Activated CD4-positive, alpha-beta memory T cell treated with anti-CD3 and anti-CD28 coated beads for 36 hours (primary cell): ENCODE measurements around the gene RFESD. TPM values are rescaled to one million over a fixed set of nuclear protein-coding genes. Genes with fewer than 3 reads are reported as not detected.
"Not testable (repeated sequence)": the region's sequence is repeated elsewhere in the genome, so short reads cannot be mapped to it uniquely, and the experiment has no call there.

Source experiments
- CTCF ChIA-PET: fragments of 350-600 bp; sonication (Branson Sonifier 250); formaldehyde crosslinking; loops from one replicate; lab custom pipeline; 2021; ENCODE audit warnings: antibody characterized with exemption, inconsistent platforms; lab: Charles Lee
- POLR2A ChIA-PET: fragments of 350-600 bp; sonication (Branson Sonifier 250); formaldehyde crosslinking; loops from one replicate; lab custom pipeline; 2021; ENCODE audit warnings: antibody characterized with exemption; lab: Charles Lee
- DNase-seq: peaks from one replicate; pipeline ENCODE4 v3.0.0-alpha.2; 2020
- H3K27ac Mint-ChIP-seq: one replicate; pipeline ENCODE4 v1.8.0; 2021; ENCODE audit warnings: mixed read lengths
- H3K27me3 Mint-ChIP-seq: one replicate; pipeline ENCODE4 v1.8.0; 2021; ENCODE audit warnings: mixed read lengths
- H3K36me3 Mint-ChIP-seq: one replicate; pipeline ENCODE4 v1.8.0; 2021; ENCODE audit warnings: mixed read lengths
- H3K4me1 Mint-ChIP-seq: one replicate; pipeline ENCODE4 v1.8.0; 2021; ENCODE audit warnings: low read depth, mixed read lengths
- H3K4me3 Mint-ChIP-seq: one replicate; pipeline ENCODE4 v1.8.0; 2021; ENCODE audit warnings: mild to moderate bottlenecking, mixed read lengths
- H3K9me3 Mint-ChIP-seq: one replicate; pipeline ENCODE4 v1.8.0; 2021; ENCODE audit warnings: mixed read lengths
- intact Hi-C: fragments of 100-400 bp; cut with micrococcal nuclease; formaldehyde crosslinking; loops from one replicate; pipeline ENCODE4 v1.15.1; 2023
- total RNA-seq, 2 experiments: library from RNA; stranded (reverse); gene quantifications; one replicate each; pipeline ENCODE4 v1.2.3, GENCODE V29; 2021

Gene RFESD
- total RNA-seq, 2 experiments from 2014 or later: 6.9 to 8.8 TPM

GRCh38 chr5:95630394-95630917 lies 16.1 kb upstream of the RFESD start:
- ChIA-PET CTCF (interaction anchor here (1.3 to 1.5 kb wide), 2 partner anchors 14 to 151 kb away, joined by 5 read pairs; no protein-coding TSS in a partner anchor), POLR2A (interaction anchor here (1.9 to 2.5 kb wide), 2 partner anchors 10 to 17 kb away, joined by 6 to 16 read pairs; partner anchors contain the start of genes GPR150 and RFESD)
- Mint-ChIP-seq H3K4me3 (no peak overlapping the region), H3K27ac (no peak overlapping the region), H3K4me1 (peaks cover 22% of the 10 kb centered on the region), H3K36me3 (peaks cover 4% of the 10 kb centered on the region), H3K9me3 (peaks cover 6% of the 10 kb centered on the region), H3K27me3 (no peaks in the 10 kb centered on the region)
- intact Hi-C loops: loop anchor here (5.0 kb wide), 1 partner anchor 1032 kb away; the partner anchor contains the start of gene CAST
- DNase-seq: no peak

DNA sequence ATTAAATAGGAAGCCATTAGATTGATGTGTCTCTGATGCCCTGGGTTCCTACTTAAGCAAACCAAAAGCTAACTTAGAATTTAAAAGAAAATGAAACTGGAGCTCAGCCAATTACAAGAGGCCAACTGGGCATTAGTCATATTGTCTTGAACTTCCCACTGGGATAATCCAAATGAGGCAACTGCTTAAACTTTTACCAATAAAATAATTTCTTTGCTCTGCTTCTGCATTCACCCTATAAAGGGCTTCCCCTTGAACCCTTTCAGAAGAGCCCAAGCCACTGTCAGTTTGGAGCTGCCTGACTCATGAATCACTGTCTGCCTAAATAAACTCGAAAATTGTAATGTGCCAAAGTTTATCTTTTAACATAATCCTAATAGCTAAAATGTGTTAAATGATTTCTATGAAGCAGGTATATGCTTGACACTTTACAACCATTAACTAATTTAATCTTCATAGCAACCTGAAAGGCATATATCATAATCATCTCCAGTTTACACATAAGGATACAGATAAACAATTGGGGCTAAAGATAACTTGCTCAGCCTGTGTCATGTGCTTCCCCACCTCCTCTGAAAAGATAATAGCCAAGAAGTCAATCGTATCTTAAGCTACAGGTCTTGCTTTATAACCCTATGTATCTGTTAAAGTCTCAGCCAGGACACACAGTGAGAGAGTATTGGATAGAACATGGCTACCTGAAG lies 15.2 kb upstream of the RFESD start:
- H3K27ac Mint-ChIP-seq: peak overlapping the region; percentile 91
- no peak for DNase-seq
- CTCF ChIA-PET: interaction anchor here (0.9 to 1.9 kb wide), 4 partner anchors 9 to 150 kb away, joined by 5 to 16 read pairs (median 5); no protein-coding TSS in a partner anchor
- peaks cover 6% of the 10 kb centered on the region for H3K9me3 Mint-ChIP-seq
- H3K4me1 Mint-ChIP-seq: peaks cover 22% of the 10 kb centered on the region
- POLR2A ChIA-PET: interaction anchor here (1.0 to 2.5 kb wide), 5 partner anchors 9 to 76 kb away, joined by 3 to 16 read pairs (median 6); partner anchors contain the start of genes ARSK, GPR150, RFESD and SKIC3
- peak overlapping the region; percentile 51 for H3K4me3 Mint-ChIP-seq
- intact Hi-C loops: loop anchor here (5.0 kb wide), 1 partner anchor 1031 kb away; the partner anchor contains the start of gene CAST
- no peaks in the 10 kb centered on the region for H3K27me3 Mint-ChIP-seq
- peaks cover 4% of the 10 kb centered on the region for H3K36me3 Mint-ChIP-seq

GRCh38 chr5:95631991-95632675 lies 14.4 kb upstream of the RFESD start:
- H3K4me3 Mint-ChIP-seq: peak overlapping the region; percentile 51
- peaks cover 22% of the 10 kb centered on the region for H3K4me1 Mint-ChIP-seq
- peaks cover 4% of the 10 kb centered on the region for H3K36me3 Mint-ChIP-seq
- H3K27me3 Mint-ChIP-seq: no peaks in the 10 kb centered on the region
- POLR2A ChIA-PET: interaction anchor here (1.0 to 2.5 kb wide), 5 partner anchors 9 to 77 kb away, joined by 3 to 16 read pairs (median 6); partner anchors contain the start of genes ARSK, GPR150, RFESD and SKIC3
- DNase-seq: peak; percentile 86
- intact Hi-C loops: loop anchor here (1.0 to 5.0 kb wide), 5 partner anchors 10 to 1030 kb away; partner anchors contain the start of genes ARSK, CAST and RFESD
- peaks cover 6% of the 10 kb centered on the region for H3K9me3 Mint-ChIP-seq
- peak overlapping the region; percentile 91 for H3K27ac Mint-ChIP-seq
- CTCF ChIA-PET: interaction anchor here (0.9 to 1.9 kb wide), 4 partner anchors 10 to 149 kb away, joined by 3 to 16 read pairs (median 4); no protein-coding TSS in a partner anchor

- not testable (repeated sequence) for H3K4me3 Mint-ChIP-seq, H3K36me3 Mint-ChIP-seq, DNase-seq, H3K9me3 Mint-ChIP-seq, H3K27me3 Mint-ChIP-seq
- ChIA-PET POLR2A (interaction anchor here (1.7 to 2.5 kb wide), 3 partner anchors 10 to 78 kb away, joined by 5 to 16 read pairs (median 9); partner anchors contain the start of genes ARSK, RFESD and SKIC3), CTCF (interaction anchor here (1.0 to 1.9 kb wide), 3 partner anchors 10 to 148 kb away, joined by 3 to 16 read pairs (median 4); no protein-coding TSS in a partner anchor)
- peak overlapping the region; percentile 42 for H3K27ac Mint-ChIP-seq
- H3K4me1 Mint-ChIP-seq: peaks cover 22% of the 10 kb centered on the region
- intact Hi-C loops: loop anchor here (1.0 to 5.0 kb wide), 5 partner anchors 11 to 1029 kb away; partner anchors contain the start of genes ARSK, CAST and RFESD
Measured at GRCh38 chr5:95632942-95633341, 13.6 kb upstream of the RFESD start.

DNA sequence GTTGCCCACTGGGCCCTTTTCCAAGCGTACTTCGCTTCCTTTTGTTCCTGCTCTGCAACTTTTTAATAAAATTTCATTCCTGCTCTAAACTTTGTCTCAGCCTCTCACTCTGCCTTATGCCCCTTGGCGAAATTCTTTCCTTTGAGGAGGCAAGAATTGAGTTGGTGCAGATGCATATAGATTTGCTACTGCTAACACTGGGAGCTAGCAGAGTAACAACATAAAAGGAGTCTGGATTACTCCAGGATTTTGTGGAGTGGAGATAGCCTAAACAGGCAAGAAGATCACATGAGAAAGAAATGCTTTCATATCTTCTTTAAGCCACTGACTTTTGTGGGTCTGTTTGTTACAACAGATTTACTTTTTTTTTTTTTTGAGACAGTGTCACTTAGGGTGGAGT lies 12.9 kb upstream of the RFESD start:
- CTCF ChIA-PET: interaction anchor here (0.9 kb wide), 1 partner anchor 11 kb away, joined by 3 read pairs; no protein-coding TSS in a partner anchor
- peaks cover 6% of the 10 kb centered on the region for H3K9me3 Mint-ChIP-seq
- intact Hi-C loops: loop anchor here (5.0 kb wide), 1 partner anchor 1029 kb away; the partner anchor contains the start of gene CAST
- peaks cover 22% of the 10 kb centered on the region for H3K4me1 Mint-ChIP-seq
- POLR2A ChIA-PET: no interaction called here
- DNase-seq: no peak
- no peaks in the 10 kb centered on the region for H3K27me3 Mint-ChIP-seq
- H3K4me3 Mint-ChIP-seq: no peak overlapping the region
- H3K36me3 Mint-ChIP-seq: peaks cover 4% of the 10 kb centered on the region
- H3K27ac Mint-ChIP-seq: no peak overlapping the region

DNA sequence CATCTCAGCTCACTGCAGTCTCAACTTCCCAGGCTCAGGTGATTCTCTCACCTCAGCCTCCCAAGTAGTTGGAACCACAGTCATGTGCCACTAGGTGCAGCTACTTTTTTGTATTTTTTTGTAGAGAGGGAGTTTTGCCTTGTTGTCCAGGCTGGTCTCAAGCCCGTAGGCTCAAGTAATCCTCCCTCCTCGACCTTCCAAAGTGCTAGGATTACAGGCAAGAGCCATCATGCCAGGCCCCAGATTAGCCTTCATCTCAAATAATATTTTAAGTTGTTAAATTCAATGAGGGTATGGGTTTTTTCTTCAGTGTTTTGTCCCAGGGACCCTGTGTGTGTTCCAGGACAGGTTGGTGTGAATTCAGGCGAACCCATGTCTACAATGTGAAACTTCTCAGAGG lies 12.5 kb upstream of the RFESD start:
- Mint-ChIP-seq H3K27ac (no peak overlapping the region), H3K4me1 (peaks cover 22% of the 10 kb centered on the region), H3K4me3 (no peak overlapping the region), H3K36me3 (peaks cover 4% of the 10 kb centered on the region), H3K9me3 (peaks cover 6% of the 10 kb centered on the region), H3K27me3 (no peaks in the 10 kb centered on the region)
- CTCF ChIA-PET: interaction anchor here (0.9 kb wide), 1 partner anchor 11 kb away, joined by 3 read pairs; no protein-coding TSS in a partner anchor
- no peak for DNase-seq
- POLR2A ChIA-PET: no interaction called here
- intact Hi-C loops: loop anchor here (5.0 kb wide), 1 partner anchor 1028 kb away; the partner anchor contains the start of gene CAST

GRCh38 chr5:95638632-95639031 lies 7.9 kb upstream of the RFESD start:
- Mint-ChIP-seq H3K9me3 (no peaks in the 10 kb centered on the region), H3K4me1 (peaks cover under 1% of the 10 kb centered on the region), H3K27ac (no peak overlapping the region), H3K4me3 (no peak overlapping the region), H3K27me3 (peaks cover 2% of the 10 kb centered on the region), H3K36me3 (no peaks in the 10 kb centered on the region)
- no peak for DNase-seq
- CTCF ChIA-PET: no interaction called here
- POLR2A ChIA-PET: no interaction called here
- intact Hi-C loops: no loop called here

DNA sequence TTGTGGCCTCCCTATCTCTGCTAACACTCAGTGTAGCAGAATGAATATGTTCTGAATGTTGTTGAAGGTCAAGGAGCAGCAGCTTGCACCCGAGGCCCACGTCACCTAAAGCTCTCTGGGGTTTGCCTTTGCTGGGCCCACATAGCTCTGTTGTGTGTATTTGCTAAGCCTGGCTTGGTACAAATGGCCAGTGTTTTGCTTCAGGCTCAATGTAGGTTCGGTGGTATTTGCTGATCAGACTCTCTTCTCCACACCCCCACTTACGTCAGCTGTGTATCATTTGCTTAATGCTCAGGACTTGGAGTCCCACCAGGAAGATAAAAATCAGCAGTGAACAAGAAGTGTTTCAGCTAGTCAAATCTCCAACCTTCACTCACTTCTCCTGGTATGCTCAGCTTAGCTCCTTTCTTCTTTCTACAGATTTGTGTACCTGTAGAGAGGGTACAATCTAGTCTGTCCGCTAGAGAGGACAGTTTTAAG lies 4.8 kb upstream of the RFESD start:
- H3K27ac Mint-ChIP-seq: no peak overlapping the region
- intact Hi-C loops: no loop called here
- ChIA-PET CTCF (interaction anchor here (1.2 to 6.9 kb wide), 4 partner anchors 9 to 140 kb away, joined by 3 to 56 read pairs (median 6); no protein-coding TSS in a partner anchor), POLR2A (no interaction called here)
- peaks cover 10% of the 10 kb centered on the region for H3K4me1 Mint-ChIP-seq
- no peaks in the 10 kb centered on the region for H3K36me3 Mint-ChIP-seq
- DNase-seq: no peak
- H3K9me3 Mint-ChIP-seq: no peaks in the 10 kb centered on the region
- H3K27me3 Mint-ChIP-seq: peaks cover 2% of the 10 kb centered on the region
- H3K4me3 Mint-ChIP-seq: no peak overlapping the region

- H3K27ac Mint-ChIP-seq: no peak overlapping the region
- intact Hi-C loops: no loop called here
- POLR2A ChIA-PET: no interaction called here
- H3K27me3 Mint-ChIP-seq: peaks cover 2% of the 10 kb centered on the region
- no peaks in the 10 kb centered on the region for H3K36me3 Mint-ChIP-seq
- DNase-seq: no peak
- H3K4me1 Mint-ChIP-seq: peaks cover 17% of the 10 kb centered on the region
- CTCF ChIA-PET: interaction anchor here (1.1 to 6.9 kb wide), 6 partner anchors 8 to 204 kb away, joined by 4 to 56 read pairs (median 6); no protein-coding TSS in a partner anchor
- H3K4me3 Mint-ChIP-seq: no peak overlapping the region
- no peaks in the 10 kb centered on the region for H3K9me3 Mint-ChIP-seq
Measured at GRCh38 chr5:95643152-95643551, 3.4 kb upstream of the RFESD start.

DNA sequence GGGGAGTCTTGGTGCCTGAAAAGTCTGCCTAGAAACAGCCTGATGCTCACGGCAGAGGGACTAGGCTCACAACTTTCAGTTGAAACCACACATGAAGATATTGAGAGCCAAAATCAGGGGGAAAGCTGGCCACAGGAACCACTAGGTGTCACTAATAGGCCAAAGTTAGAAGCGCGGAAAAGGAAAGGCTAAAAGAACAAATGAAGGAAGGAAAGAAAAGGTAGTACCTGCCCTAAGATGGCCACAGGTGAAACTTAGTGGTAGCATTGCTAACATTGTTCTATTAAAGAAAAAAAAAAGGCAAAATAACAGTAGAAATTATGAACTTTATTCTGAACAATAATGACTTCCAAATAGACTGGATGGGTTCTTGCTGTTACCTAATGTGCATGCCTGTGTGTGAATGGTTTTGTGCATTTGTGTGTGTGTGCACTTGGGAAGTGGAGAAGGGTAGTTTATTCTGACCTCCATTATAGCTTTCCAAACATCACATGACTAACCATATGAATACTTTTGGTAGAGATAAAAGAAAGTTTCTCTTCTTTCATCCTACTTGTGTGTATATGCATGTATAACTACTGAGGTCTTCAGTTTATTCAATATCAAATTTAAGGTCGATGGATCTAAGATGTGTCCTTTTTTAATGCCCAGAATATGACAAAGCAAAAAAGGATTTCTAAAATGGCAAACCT lies 2.1 kb upstream of the RFESD start:
- Mint-ChIP-seq H3K4me3 (no peak overlapping the region), H3K36me3 (no peaks in the 10 kb centered on the region), H3K9me3 (no peaks in the 10 kb centered on the region), H3K4me1 (peaks cover 23% of the 10 kb centered on the region), H3K27me3 (peaks cover 1% of the 10 kb centered on the region), H3K27ac (peak overlapping the region; percentile 31)
- ChIA-PET POLR2A (interaction anchor here (1.0 kb wide), 1 partner anchor 12 kb away, joined by 3 read pairs; no protein-coding TSS in a partner anchor), CTCF (interaction anchor here (0.7 to 6.9 kb wide), 17 partner anchors 9 to 653 kb away, joined by 3 to 56 read pairs (median 5); partner anchors contain the start of gene GLRX)
- peak; percentile 70 for DNase-seq
- intact Hi-C loops: loop anchor here (1.0 to 5.0 kb wide), 5 partner anchors 137 to 1058 kb away; no protein-coding TSS in a partner anchor
